ENCODE measurements around the gene CHDH. TPM values are rescaled to one million over a fixed set of nuclear protein-coding genes. Genes with fewer than 3 reads are reported as not detected.

Gene CHDH
- total and polyA plus RNA-seq, 10 donors: 0.19 to 4.9 (median 0.62) TPM

DNA sequence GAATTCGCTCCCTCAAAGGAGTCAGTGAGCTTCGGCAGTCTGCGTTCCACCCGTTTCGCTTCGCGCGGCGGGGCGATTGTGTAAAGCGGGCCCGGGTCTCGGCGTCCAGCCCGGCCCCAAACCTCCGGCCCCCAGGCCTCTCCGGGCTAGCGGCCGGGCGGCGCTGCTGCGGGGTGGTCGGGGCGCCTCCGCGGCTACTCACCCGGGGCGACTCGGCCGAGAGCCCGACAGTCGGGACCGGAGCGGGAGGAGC lies 412 bp downstream of the CHDH start:
- DNase-seq: no peak
- peak overlapping the region; percentile 37 to 71 (median 63) for H3K4me3 ChIP-seq
- intact Hi-C loops (cut with DNase I; ENCODE audit: low total_unique reads): no loop called here
- no peaks in the 10 kb centered on the region for H3K9me3 ChIP-seq
- H3K36me3 ChIP-seq: no peaks in the 10 kb centered on the region
- 0 to 2% (median 1%) methylated on average over 9 to 34 of the region's 34 CpGs for WGBS, 5 donors
- peaks cover 0 to 27% (median 17%) of the 10 kb centered on the region in 6 donors for H3K4me1 ChIP-seq
- peak overlapping the region in 2 of 8 donors; percentile 0 to 36 for H3K27ac ChIP-seq
- no peak for TF ChIP-seq POLR2A (IDR thresholded peaks at IDR 0.05)
- TF ChIP-seq, protein P1, sequence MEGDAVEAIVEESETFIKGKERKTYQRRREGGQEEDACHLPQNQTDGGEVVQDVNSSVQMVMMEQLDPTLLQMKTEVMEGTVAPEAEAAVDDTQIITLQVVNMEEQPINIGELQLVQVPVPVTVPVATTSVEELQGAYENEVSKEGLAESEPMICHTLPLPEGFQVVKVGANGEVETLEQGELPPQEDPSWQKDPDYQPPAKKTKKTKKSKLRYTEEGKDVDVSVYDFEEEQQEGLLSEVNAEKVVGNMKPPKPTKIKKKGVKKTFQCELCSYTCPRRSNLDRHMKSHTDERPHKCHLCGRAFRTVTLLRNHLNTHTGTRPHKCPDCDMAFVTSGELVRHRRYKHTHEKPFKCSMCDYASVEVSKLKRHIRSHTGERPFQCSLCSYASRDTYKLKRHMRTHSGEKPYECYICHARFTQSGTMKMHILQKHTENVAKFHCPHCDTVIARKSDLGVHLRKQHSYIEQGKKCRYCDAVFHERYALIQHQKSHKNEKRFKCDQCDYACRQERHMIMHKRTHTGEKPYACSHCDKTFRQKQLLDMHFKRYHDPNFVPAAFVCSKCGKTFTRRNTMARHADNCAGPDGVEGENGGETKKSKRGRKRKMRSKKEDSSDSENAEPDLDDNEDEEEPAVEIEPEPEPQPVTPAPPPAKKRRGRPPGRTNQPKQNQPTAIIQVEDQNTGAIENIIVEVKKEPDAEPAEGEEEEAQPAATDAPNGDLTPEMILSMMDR (IDR thresholded peaks at IDR 0.05 in 8 of 11, conservative IDR thresholded peaks at IDR 0.05 in 3 of 11): peak in 1 of 11 experiments; percentile 1
- peaks cover 0 to 69% (median 34%) of the 10 kb centered on the region in 7 donors for H3K27me3 ChIP-seq (replicated peaks in 1 of 7)

- Histone ChIP-seq H3K27me3 (replicated peaks in 1 of 7) (peaks cover 0 to 66% (median 34%) of the 10 kb centered on the region in 7 donors), H3K4me1 (peaks cover 0 to 27% (median 17%) of the 10 kb centered on the region in 6 donors), H3K27ac (peak overlapping the region in 1 of 8 donors; percentile 36), H3K36me3 (no peaks in the 10 kb centered on the region), H3K9me3 (no peaks in the 10 kb centered on the region), H3K4me3 (peak overlapping the region; percentile 37 to 71 (median 63))
- intact Hi-C loops (cut with DNase I; ENCODE audit: low total_unique reads): no loop called here
- TF ChIP-seq POLR2AphosphoS5 (IDR thresholded peaks at IDR 0.05) (no peak), POLR2A (IDR thresholded peaks at IDR 0.05) (no peak)
- TF ChIP-seq, protein P1 (IDR thresholded peaks at IDR 0.05 in 8 of 11, conservative IDR thresholded peaks at IDR 0.05 in 3 of 11): no peak
- no peak for DNase-seq
- WGBS, 5 donors: 17 to 57% (median 18%) methylated on average over 7 to 25 of the region's 25 CpGs
Observed at GRCh38 chr3:53845103-53845880, 927 bp downstream of the CHDH start.

DNA sequence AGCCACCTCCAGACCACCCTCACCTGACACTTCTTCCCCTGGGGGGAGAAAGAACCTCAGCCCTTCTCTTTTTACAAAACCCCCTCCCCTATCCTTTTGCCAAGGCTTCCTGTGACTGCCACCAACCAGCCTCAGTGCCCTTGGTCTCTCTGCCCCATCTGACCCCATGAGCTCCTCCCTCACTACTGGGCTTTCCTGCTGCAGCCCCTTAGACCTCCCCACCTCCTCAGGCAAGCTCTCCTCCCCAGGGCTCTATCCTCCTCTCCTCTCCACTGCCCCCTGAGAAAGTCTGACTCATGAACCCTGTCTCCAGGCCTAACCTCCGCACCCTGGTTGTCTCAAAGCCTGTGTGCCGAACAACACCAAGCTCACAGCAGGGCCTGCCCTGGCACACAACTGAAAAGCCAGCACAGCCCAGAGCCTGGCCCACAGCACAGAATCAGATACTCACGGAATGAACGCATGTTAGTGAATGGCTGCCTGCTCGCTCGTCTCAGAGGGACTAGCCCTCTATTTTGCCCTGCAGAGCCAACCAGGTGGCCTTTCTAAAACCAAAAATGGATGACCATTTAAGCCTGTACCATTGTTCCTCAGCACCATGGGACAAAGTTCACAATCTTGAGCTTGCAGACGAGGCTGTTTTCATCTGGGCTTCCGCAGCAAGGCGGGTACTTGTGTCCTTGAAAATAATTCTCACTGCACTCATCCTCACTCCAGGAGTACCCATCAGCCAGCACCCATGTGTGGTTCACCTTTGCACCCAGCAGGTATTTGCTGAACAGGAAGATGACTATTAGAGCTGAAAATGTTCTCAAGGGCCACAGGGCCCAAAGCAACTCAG lies 1.7 kb downstream of the CHDH start:
- Histone ChIP-seq H3K4me3 (no peak overlapping the region), H3K36me3 (no peaks in the 10 kb centered on the region), H3K4me1 (peaks cover 0 to 27% (median 17%) of the 10 kb centered on the region in 6 donors), H3K9me3 (no peaks in the 10 kb centered on the region), H3K27me3 (replicated peaks in 1 of 7) (peaks cover 0 to 60% (median 34%) of the 10 kb centered on the region in 7 donors), H3K27ac (no peak overlapping the region)
- WGBS, 5 donors: 79 to 94% (median 93%) methylated on average over 7 to 9 of the region's 9 CpGs
- TF ChIP-seq POLR2A (IDR thresholded peaks at IDR 0.05): no peak
- no peak for TF ChIP-seq POLR2AphosphoS5 (IDR thresholded peaks at IDR 0.05)
- TF ChIP-seq, protein P1 (IDR thresholded peaks at IDR 0.05 in 8 of 11, conservative IDR thresholded peaks at IDR 0.05 in 3 of 11): no peak
- intact Hi-C loops (cut with DNase I; ENCODE audit: low total_unique reads): no loop called here
- DNase-seq: no peak
